Measurements from ENCODE around the gene CLBA1. TPM values are rescaled to one million over a fixed set of nuclear protein-coding genes. Genes with fewer than 3 reads are reported as not detected.

The CLBA1 gene
- total RNA-seq, 1 donor from 2014 or later: 10.5 TPM

- Histone ChIP-seq H3K9me3 (no peaks in the 10 kb centered on the region), H3K4me1 (peaks cover 23% of the 10 kb centered on the region), H3K27ac (peak within 1 kb of the TSS; percentile 85), H3K27me3 (ENCODE audit: low read depth) (no peaks in the 10 kb centered on the region), H3K4me3 (peak within 1 kb of the TSS; percentile 92), H3K36me3 (no peaks in the 10 kb centered on the region)
- DNase-seq (peak; percentile 97), ATAC-seq (peak; percentile 96 to 98)
- TF ChIP-seq CTCF (IDR thresholded peaks at IDR 0.05): no peak
- intact Hi-C loops (cut with DNase I): no loop called here
Observed at GRCh38 chr14:105020815-105021655, 35.4 kb downstream of the CLBA1 start, which contains the start of gene CDCA4. Gene CDCA4 (minus strand): TSS chr14:105021083. CDS start chr14:105011929, 9,154 bp downstream.

- no peaks in the 10 kb centered on the region for H3K9me3 ChIP-seq
- DNase-seq (peak; percentile 63), ATAC-seq (peak in 1 of 2 donors; percentile 2)
- H3K36me3 ChIP-seq: no peaks in the 10 kb centered on the region
- no peak for TF ChIP-seq CTCF (IDR thresholded peaks at IDR 0.05)
- peaks cover 22% of the 10 kb centered on the region for H3K4me1 ChIP-seq
- H3K27ac ChIP-seq: peak overlapping the region; percentile 80
- peak overlapping the region; percentile 69 for H3K4me3 ChIP-seq
- H3K27me3 ChIP-seq (ENCODE audit: low read depth): no peaks in the 10 kb centered on the region
- intact Hi-C loops (cut with DNase I): no loop called here
Observed at GRCh38 chr14:105021656-105022275, 36.2 kb downstream of the CLBA1 start.

- no peak for TF ChIP-seq CTCF (IDR thresholded peaks at IDR 0.05)
- ATAC-seq (no peak), DNase-seq (no peak)
- intact Hi-C loops (cut with DNase I): no loop called here
- Histone ChIP-seq H3K4me1 (peaks cover 22% of the 10 kb centered on the region), H3K4me3 (peak overlapping the region; percentile 69), H3K27me3 (ENCODE audit: low read depth) (no peaks in the 10 kb centered on the region), H3K9me3 (no peaks in the 10 kb centered on the region), H3K27ac (no peak overlapping the region), H3K36me3 (no peaks in the 10 kb centered on the region)
Observed at GRCh38 chr14:105022276-105022670, 36.7 kb downstream of the CLBA1 start.

- Histone ChIP-seq H3K27me3 (ENCODE audit: low read depth) (no peaks in the 10 kb centered on the region), H3K4me1 (peaks cover 22% of the 10 kb centered on the region), H3K36me3 (no peaks in the 10 kb centered on the region), H3K4me3 (no peak overlapping the region), H3K27ac (no peak overlapping the region), H3K9me3 (no peaks in the 10 kb centered on the region)
- ATAC-seq (no peak), DNase-seq (no peak)
- intact Hi-C loops (cut with DNase I): no loop called here
- no peak for TF ChIP-seq CTCF (IDR thresholded peaks at IDR 0.05)
Observed at GRCh38 chr14:105023144-105023543, 37.6 kb downstream of the CLBA1 start.

- peaks cover 20% of the 10 kb centered on the region for H3K4me1 ChIP-seq
- H3K27me3 ChIP-seq (ENCODE audit: low read depth): no peaks in the 10 kb centered on the region
- intact Hi-C loops (cut with DNase I): no loop called here
- no peaks in the 10 kb centered on the region for H3K36me3 ChIP-seq
- no peak for ATAC-seq
- peak overlapping the region; percentile 24 for H3K27ac ChIP-seq
- DNase-seq: no peak
- TF ChIP-seq CTCF (IDR thresholded peaks at IDR 0.05): no peak
- H3K4me3 ChIP-seq: no peak overlapping the region
- no peaks in the 10 kb centered on the region for H3K9me3 ChIP-seq
Observed at GRCh38 chr14:105023791-105024480, 38.3 kb downstream of the CLBA1 start.
